ENCODE data around the gene KCNQ5.
"Not testable (repeated sequence)": the region's sequence is repeated elsewhere in the genome, so short reads cannot be mapped to it uniquely, and the experiment has no call there.

Gene KCNQ5

DNA sequence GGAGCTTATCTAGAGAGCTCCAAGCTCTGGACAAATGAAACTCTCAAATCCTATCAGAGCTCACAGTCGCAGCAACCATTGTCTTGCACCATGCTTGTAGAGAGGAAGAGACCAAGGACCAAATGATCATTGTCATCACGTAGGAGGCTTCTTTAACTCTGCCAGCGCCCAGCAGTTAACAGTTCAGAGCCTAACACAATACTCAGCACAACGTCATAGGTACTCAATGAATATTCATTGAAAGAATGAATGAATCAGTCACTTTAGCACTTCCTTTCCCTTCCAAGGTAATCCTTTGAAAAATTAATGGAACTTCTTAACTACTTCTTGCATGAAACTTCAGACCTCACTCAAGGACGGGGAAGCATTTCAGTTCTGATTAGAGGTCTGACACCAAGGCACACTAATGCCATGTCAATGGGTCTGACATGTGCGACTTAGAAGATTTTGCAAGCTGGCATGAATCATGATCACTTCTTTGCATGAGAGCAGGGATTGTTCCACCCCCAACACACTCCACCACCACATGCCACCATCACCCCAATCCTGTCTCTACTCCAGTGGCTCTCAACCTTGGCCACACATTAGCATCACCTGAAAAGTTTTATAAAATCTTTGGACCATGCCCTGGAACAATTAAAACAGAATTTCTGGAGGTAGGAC, 558.3 kb downstream of the KCNQ5 start:
- H3K27me3 ChIP-seq (ENCODE audit: low read length), result no peaks in the 10 kb centered on the region
- peaks cover 4% of the 10 kb centered on the region; the same call in 1 of the 2 replicates for H3F3A ChIP-seq (ENCODE audit: insufficient read depth)
- H2AFZ ChIP-seq (ENCODE audit: low read depth, low read length, severe bottlenecking), result no peak overlapping the region
- H3K36me3 ChIP-seq (ENCODE audit: low read length), result no peaks in the 10 kb centered on the region
- no peaks in the 10 kb centered on the region for H3K79me2 ChIP-seq (ENCODE audit: insufficient read depth, low read length)
- no peak overlapping the region for H3K9ac ChIP-seq (ENCODE audit: low read length)
- H3K4me2 ChIP-seq (ENCODE audit: low read depth, low read length, poor library complexity, severe bottlenecking), result peak overlapping the region; percentile 64
- H3K4me3 ChIP-seq (ENCODE audit: insufficient read depth, low read length, poor library complexity, severe bottlenecking), result no peak overlapping the region
- H3K9me3 ChIP-seq (ENCODE audit: insufficient read depth, low read length), result no peaks in the 10 kb centered on the region
- no peak for TF ChIP-seq EZH2phosphoT487 (conservative IDR thresholded peaks at IDR 0.05; ENCODE audit: low read length)
- TF ChIP-seq, protein P1, sequence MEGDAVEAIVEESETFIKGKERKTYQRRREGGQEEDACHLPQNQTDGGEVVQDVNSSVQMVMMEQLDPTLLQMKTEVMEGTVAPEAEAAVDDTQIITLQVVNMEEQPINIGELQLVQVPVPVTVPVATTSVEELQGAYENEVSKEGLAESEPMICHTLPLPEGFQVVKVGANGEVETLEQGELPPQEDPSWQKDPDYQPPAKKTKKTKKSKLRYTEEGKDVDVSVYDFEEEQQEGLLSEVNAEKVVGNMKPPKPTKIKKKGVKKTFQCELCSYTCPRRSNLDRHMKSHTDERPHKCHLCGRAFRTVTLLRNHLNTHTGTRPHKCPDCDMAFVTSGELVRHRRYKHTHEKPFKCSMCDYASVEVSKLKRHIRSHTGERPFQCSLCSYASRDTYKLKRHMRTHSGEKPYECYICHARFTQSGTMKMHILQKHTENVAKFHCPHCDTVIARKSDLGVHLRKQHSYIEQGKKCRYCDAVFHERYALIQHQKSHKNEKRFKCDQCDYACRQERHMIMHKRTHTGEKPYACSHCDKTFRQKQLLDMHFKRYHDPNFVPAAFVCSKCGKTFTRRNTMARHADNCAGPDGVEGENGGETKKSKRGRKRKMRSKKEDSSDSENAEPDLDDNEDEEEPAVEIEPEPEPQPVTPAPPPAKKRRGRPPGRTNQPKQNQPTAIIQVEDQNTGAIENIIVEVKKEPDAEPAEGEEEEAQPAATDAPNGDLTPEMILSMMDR (IDR thresholded peaks at IDR 0.05; ENCODE audit: insufficient read depth, low read length, poor library complexity, severe bottlenecking), result no peak
- H3K9me2 ChIP-seq (replicated peaks; ENCODE audit: insufficient read depth, low read length), result no peaks in the 10 kb centered on the region
- H4K20me1 ChIP-seq (ENCODE audit: low read depth, low read length), result no peaks in the 10 kb centered on the region
- H3K27ac ChIP-seq (ENCODE audit: low read depth, low read length), result peak overlapping the region; percentile 43

DNA sequence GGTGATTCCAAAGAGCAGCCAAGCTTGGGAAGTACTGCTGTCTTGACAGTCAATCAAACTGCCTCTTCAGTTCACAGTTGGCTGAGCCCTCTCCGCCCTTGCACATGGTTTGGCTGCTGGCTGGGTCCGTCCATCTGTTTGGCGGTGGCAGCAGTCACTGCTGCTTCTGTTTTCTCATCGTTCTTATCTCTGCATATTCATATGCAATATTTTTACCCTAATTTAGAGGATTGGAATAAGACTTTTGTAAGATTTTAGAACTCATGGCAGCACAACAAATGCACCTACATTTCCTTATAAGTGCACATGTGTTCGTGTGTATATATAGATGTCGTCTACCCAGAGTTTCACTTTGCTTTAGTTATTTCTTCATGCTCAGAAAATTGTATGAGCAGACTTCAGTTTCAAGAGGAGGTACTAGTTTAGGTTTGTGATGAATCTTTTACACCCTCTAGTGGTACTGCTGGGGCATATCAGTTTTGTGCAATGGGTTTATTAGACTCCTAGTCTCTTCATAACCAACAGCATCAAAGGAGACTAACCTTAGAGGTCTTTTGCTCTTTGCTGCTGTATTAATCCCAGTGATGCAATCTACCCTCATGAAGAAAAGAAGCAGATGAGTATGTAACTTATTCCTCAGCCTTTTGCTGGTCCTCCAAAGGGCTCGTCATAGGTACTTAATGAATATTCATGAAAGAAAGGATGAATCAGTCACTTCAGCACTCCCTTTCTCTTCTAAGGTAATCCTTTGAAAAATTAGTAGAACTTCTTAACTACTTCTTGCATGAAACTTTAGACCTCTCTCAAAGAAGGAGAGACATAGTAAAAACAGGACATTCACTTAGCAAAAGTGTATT, 559.1 kb downstream of the KCNQ5 start:
- no peak for TF ChIP-seq EZH2phosphoT487 (conservative IDR thresholded peaks at IDR 0.05; ENCODE audit: low read length)
- TF ChIP-seq, protein P1 (IDR thresholded peaks at IDR 0.05; ENCODE audit: insufficient read depth, low read length, poor library complexity, severe bottlenecking), result peak; percentile 95
- Histone ChIP-seq H2AFZ (ENCODE audit: low read depth, low read length, severe bottlenecking) (no peak overlapping the region), H3K9me3 (ENCODE audit: insufficient read depth, low read length) (no peaks in the 10 kb centered on the region), H4K20me1 (ENCODE audit: low read depth, low read length) (no peaks in the 10 kb centered on the region), H3K4me2 (ENCODE audit: low read depth, low read length, poor library complexity, severe bottlenecking) (peak overlapping the region; percentile 64), H3K9ac (ENCODE audit: low read length) (no peak overlapping the region), H3K27ac (ENCODE audit: low read depth, low read length) (peak overlapping the region; percentile 43), H3K27me3 (ENCODE audit: low read length) (no peaks in the 10 kb centered on the region), H3K79me2 (ENCODE audit: insufficient read depth, low read length) (no peaks in the 10 kb centered on the region), H3K9me2 (replicated peaks; ENCODE audit: insufficient read depth, low read length) (no peaks in the 10 kb centered on the region), H3K4me3 (ENCODE audit: insufficient read depth, low read length, poor library complexity, severe bottlenecking) (peak overlapping the region; percentile 35), H3F3A (ENCODE audit: insufficient read depth) (peaks cover 4% of the 10 kb centered on the region; the same call in 1 of the 2 replicates), H3K36me3 (ENCODE audit: low read length) (no peaks in the 10 kb centered on the region)

DNA sequence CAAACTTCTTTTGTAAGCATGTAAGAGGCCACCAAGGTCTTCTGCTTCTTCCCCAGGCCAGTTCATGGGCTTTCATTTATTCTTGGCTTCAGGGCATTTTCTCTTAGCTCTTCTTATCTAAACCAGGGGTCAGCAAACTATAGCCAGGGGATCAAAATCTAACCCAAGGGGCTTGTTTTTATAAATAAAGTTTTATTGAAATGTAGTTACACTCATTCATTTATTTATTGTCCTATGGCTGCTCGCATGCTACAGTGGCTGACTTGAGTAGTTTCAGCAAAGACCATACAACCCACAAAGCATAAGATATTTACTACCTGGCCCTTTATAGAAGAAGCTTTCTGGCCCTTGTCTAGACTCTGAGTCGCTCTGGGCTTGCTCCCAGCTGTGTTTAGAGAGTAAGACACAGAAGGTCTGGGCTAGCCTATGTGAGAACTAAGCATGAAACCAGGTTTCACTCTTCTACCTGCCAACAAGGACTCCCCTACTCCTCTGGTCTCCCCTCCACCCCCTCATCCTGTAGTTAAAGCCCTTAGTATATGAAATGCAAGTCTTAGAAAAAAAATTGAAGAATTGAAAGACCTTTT, 560.2 kb downstream of the KCNQ5 start:
- Histone ChIP-seq H4K20me1 (ENCODE audit: low read depth, low read length) (no peaks in the 10 kb centered on the region), H3F3A (ENCODE audit: insufficient read depth) (peaks cover 4% of the 10 kb centered on the region; the same call in 1 of the 2 replicates), H3K36me3 (ENCODE audit: low read length) (no peaks in the 10 kb centered on the region), H3K4me3 (ENCODE audit: insufficient read depth, low read length, poor library complexity, severe bottlenecking) (no peak overlapping the region), H3K79me2 (ENCODE audit: insufficient read depth, low read length) (no peaks in the 10 kb centered on the region), H3K9ac (ENCODE audit: low read length) (no peak overlapping the region), H3K27ac (ENCODE audit: low read depth, low read length) (no peak overlapping the region), H3K9me2 (replicated peaks; ENCODE audit: insufficient read depth, low read length) (no peaks in the 10 kb centered on the region), H3K9me3 (ENCODE audit: insufficient read depth, low read length) (no peaks in the 10 kb centered on the region), H3K27me3 (ENCODE audit: low read length) (no peaks in the 10 kb centered on the region), H2AFZ (ENCODE audit: low read depth, low read length, severe bottlenecking) (no peak overlapping the region), H3K4me2 (ENCODE audit: low read depth, low read length, poor library complexity, severe bottlenecking) (no peak overlapping the region)
- TF ChIP-seq, protein P1 (IDR thresholded peaks at IDR 0.05; ENCODE audit: insufficient read depth, low read length, poor library complexity, severe bottlenecking), result no peak
- no peak for TF ChIP-seq EZH2phosphoT487 (conservative IDR thresholded peaks at IDR 0.05; ENCODE audit: low read length)

DNA sequence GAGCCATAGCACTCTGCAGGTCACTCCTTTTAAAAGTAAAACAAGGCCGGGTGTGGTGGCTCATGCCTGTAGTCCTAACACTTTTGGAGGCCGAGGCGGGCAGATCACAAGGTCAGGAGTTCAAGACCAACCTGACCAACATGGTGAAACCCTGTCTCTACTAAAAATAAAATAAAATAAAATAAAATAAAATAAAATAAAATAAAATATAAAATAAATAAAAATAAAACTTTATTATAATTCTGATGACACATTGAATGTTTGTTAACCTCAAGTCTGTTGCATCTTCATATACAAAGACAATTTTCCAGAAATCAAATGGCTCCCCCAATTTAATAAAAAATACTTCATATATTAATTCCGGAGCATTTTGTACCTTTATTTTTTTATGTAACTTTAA, 571.4 kb downstream of the KCNQ5 start:
- H3K9me3 ChIP-seq (ENCODE audit: insufficient read depth, low read length); H3K79me2 ChIP-seq (ENCODE audit: insufficient read depth, low read length); H4K20me1 ChIP-seq (ENCODE audit: low read depth, low read length); H2AFZ ChIP-seq (ENCODE audit: low read depth, low read length, severe bottlenecking); H3K27me3 ChIP-seq (ENCODE audit: low read length); H3K9ac ChIP-seq (ENCODE audit: low read length); H3K4me3 ChIP-seq (ENCODE audit: insufficient read depth, low read length, poor library complexity, severe bottlenecking); H3K27ac ChIP-seq (ENCODE audit: low read depth, low read length); H3F3A ChIP-seq (ENCODE audit: insufficient read depth); H3K36me3 ChIP-seq (ENCODE audit: low read length); H3K9me2 ChIP-seq (replicated peaks; ENCODE audit: insufficient read depth, low read length); H3K4me2 ChIP-seq (ENCODE audit: low read depth, low read length, poor library complexity, severe bottlenecking): not testable (repeated sequence)

All from SU-DHL-6 (cell line).